Upper lobe of left lung (tissue), 6 donors: ENCODE results near the gene CTR9. TPM values are rescaled to one million over a fixed set of nuclear protein-coding genes. Genes with fewer than 3 reads are reported as not detected.

ENCODE experiments used
- ATAC-seq, 2 donors: fragments of 200-7000 bp; cut with Tn5 transposase; one replicate each; pipeline ENCODE4 v1.9.1; 2022; ENCODE audit warnings: mild to moderate bottlenecking in 2 of 2, moderate library complexity in 2 of 2; ENCODE audit not compliant: low FRiP score in 2 of 2
- DNase-seq, 2 donors: peaks; one replicate each; pipeline ENCODE4 v3.0.0-alpha.2; 2019 to 2020
- H3K27ac ChIP-seq, 4 donors: fragments of 200-600 bp; sonication (generic); one replicate each; pipeline ENCODE4 v1.5.1; 2016 to 2019
- H3K27me3 ChIP-seq, 4 donors: fragments of 200-600 bp; sonication (generic); one replicate each; pipeline ENCODE4 v1.5.1; 2017 to 2019
- H3K36me3 ChIP-seq, 4 donors: fragments of 200-600 bp; sonication (generic); one replicate each; pipeline ENCODE4 v1.5.1; 2016 to 2019
- H3K4me1 ChIP-seq, 4 donors: fragments of 200-600 bp; sonication (generic); one replicate each; pipeline ENCODE4 v1.5.1; 2018 to 2019
- H3K4me3 ChIP-seq, 4 donors: fragments of 200-600 bp; sonication (generic); one replicate each; pipeline ENCODE4 v1.5.1; 2017 to 2019; ENCODE audit warnings: mild to moderate bottlenecking in 2 of 4, moderate library complexity in 1 of 4
- H3K9me3 ChIP-seq, 4 donors: fragments of 200-600 bp; sonication (generic); one replicate each; pipeline ENCODE4 v1.5.1; 2018 to 2019
- EP300 ChIP-seq, 4 donors: sonication (generic); formaldehyde crosslinking; IDR thresholded peaks; one replicate each; pipeline ENCODE4 v1.5.1; 2017; ENCODE audit warnings: antibody characterized with exemption in 4 of 4, control low read depth in 2 of 4
- POLR2A ChIP-seq, 4 donors: fragments of 450-650 bp; IDR thresholded peaks; one replicate each; pipeline ENCODE4 v1.5.1; 2016 to 2017; ENCODE audit warnings: antibody characterized with exemption in 4 of 4, mild to moderate bottlenecking in 2 of 4
- POLR2AphosphoS5 ChIP-seq, 2 donors: sonication (generic); formaldehyde crosslinking; IDR thresholded peaks; one replicate each; pipeline ENCODE4 v1.5.1; 2017; ENCODE audit warnings: antibody characterized with exemption in 2 of 2
- WGBS, 2 donors: methylation state at CpG; one replicate each; pipeline ENCODE4 v1.1.5; 2017 to 2018; 5-methylcytosine and 5-hydroxymethylcytosine counted together
- total RNA-seq, 6 donors: library from RNA; depleted of rRNA in 4 of 6; stranded (reverse); fragments of >200 nt in 4 of 6; gene quantifications; one replicate each; pipeline versions ENCODE4 v1.1.0 to v1.2.1, GENCODE V29; 2016 to 2021
- TF ChIP-seq, protein P1 (sequence below), 6 experiments: fragments of 450-650 bp in 4 of 6; fragments of 200-600 bp in 2 of 6; sonication (generic) in 2 of 6; IDR thresholded peaks; one replicate each; pipeline ENCODE4 v1.5.1; 2016 to 2019; ENCODE audit warnings: antibody characterized with exemption in 6 of 6
- donor health status: DM: no; HTN: no; CAD: no; lungs with moderate emphysema.
- donor health status: DM: no; HTN: yes; CAD: no; lungs with severe emphysema.

Gene CTR9
- total RNA-seq, 6 donors from 2014 or later: 9.9 to 35.4 (median 26.9) TPM

DNA sequence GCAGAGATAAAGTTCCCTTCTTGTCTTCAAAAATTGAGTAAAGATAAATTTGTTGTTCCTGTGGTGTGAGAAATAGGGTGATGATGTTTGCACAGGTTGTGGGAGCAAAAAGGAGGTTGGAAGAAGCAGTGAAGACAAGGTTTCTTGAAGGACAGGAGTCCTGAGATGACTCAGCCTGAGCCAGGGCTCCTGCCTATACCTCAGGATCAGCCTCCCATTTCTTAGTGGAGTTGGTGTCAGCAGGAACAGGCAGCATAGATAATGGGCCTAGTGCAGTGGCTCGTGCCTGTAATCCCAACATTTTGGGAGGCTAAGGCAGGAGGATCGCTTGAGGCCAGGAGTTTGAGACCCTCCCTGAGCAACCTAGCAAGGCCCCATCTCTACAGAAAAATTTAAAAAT, 29.0 kb downstream of the CTR9 start:
- Histone ChIP-seq H3K9me3 (no peaks in the 10 kb centered on the region), H3K27me3 (no peaks in the 10 kb centered on the region), H3K4me1 (peaks cover 0 to 19% (median 4%) of the 10 kb centered on the region in 4 donors), H3K4me3 (no peak overlapping the region), H3K36me3 (peaks cover 6 to 35% (median 21%) of the 10 kb centered on the region in 4 donors), H3K27ac (no peak overlapping the region)
- no peak for TF ChIP-seq EP300 (IDR thresholded peaks at IDR 0.05)
- no peak for ATAC-seq
- DNase-seq: no peak
- 100% methylated on average over 2 of the region's 2 CpGs for WGBS, 2 donors

DNA sequence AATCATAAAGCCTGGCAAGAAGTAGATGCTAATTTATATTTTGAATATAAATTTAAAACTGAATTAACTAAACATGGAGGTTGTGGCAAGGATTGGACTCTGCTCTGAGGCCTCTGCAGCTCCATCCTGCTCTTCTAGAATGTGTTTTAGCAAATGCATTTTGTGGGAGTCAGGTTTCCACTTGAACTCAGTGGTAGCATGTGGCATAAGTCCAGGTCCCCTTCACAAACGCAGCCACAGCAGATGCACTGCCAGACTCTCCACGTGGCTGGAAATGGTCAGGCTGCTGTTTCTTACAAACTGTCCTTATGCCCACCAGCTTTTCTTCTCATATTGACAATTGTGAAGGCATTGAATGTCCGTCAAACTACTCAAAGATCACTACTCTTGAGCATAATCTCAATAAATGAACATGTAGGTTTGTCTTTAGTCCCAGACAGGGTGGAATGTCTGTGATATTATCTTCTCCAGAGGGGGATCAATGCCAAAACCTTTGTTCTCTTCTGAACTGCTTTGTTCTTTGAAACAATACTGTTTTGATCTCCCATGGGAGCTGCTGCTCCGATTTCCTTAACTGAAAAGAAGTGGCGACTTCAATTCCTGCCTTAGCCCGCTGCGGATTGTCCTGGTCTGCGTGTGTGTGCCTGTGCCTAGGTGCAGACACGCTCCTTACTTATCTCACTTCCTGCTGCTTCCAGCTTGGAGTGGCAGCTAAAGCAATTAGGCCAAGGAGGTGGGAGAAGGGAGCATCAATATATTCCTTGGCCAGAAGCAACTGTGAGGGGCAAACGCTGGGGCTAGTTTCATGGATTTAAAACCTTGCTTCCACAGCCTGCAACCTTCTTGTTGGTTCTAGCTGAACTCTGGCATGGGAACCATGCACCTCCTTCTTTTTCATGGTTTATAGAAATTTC, 33.4 kb downstream of the CTR9 start:
- Histone ChIP-seq H3K4me1 (peaks cover 0 to 14% (median 1%) of the 10 kb centered on the region in 4 donors), H3K27ac (no peak overlapping the region), H3K4me3 (no peak overlapping the region), H3K9me3 (no peaks in the 10 kb centered on the region), H3K27me3 (no peaks in the 10 kb centered on the region), H3K36me3 (peaks cover 0 to 6% (median 4%) of the 10 kb centered on the region in 4 donors)
- TF ChIP-seq POLR2AphosphoS5 (IDR thresholded peaks at IDR 0.05) (no peak), EP300 (IDR thresholded peaks at IDR 0.05) (no peak), POLR2A (IDR thresholded peaks at IDR 0.05) (no peak)
- TF ChIP-seq, protein P1, sequence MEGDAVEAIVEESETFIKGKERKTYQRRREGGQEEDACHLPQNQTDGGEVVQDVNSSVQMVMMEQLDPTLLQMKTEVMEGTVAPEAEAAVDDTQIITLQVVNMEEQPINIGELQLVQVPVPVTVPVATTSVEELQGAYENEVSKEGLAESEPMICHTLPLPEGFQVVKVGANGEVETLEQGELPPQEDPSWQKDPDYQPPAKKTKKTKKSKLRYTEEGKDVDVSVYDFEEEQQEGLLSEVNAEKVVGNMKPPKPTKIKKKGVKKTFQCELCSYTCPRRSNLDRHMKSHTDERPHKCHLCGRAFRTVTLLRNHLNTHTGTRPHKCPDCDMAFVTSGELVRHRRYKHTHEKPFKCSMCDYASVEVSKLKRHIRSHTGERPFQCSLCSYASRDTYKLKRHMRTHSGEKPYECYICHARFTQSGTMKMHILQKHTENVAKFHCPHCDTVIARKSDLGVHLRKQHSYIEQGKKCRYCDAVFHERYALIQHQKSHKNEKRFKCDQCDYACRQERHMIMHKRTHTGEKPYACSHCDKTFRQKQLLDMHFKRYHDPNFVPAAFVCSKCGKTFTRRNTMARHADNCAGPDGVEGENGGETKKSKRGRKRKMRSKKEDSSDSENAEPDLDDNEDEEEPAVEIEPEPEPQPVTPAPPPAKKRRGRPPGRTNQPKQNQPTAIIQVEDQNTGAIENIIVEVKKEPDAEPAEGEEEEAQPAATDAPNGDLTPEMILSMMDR (IDR thresholded peaks at IDR 0.05): no peak
- no peak for ATAC-seq
- no peak for DNase-seq
- 60 to 62% methylated on average over 10 of the region's 10 CpGs for WGBS, 2 donors

DNA sequence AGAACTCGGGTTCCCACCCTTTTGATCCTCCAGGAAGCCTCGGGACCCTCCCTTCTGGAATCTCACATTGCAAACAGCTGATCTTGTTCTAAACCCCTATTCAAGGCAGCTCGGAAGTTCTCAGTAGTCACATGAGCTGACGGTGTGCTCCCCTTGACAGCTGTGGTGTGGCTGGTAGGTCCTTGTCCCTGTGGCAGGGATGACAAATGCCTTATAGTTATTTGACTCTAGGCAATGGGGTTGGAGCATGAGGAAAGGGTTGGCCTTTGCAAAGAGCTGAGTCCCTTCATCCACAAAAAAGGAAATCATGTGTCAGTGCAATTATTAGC, 34.1 kb downstream of the CTR9 start:
- DNase-seq (no peak), ATAC-seq (no peak)
- no peak overlapping the region for H3K27ac ChIP-seq
- 52 to 62% methylated on average over 4 of the region's 4 CpGs for WGBS, 2 donors
- TF ChIP-seq, protein P1 (IDR thresholded peaks at IDR 0.05): no peak
- TF ChIP-seq EP300 (IDR thresholded peaks at IDR 0.05) (no peak), POLR2A (IDR thresholded peaks at IDR 0.05) (no peak), POLR2AphosphoS5 (IDR thresholded peaks at IDR 0.05) (no peak)
- H3K4me1 ChIP-seq: peaks cover 0 to 14% (median 1%) of the 10 kb centered on the region in 4 donors
- peaks cover 0 to 4% (median 0%) of the 10 kb centered on the region in 4 donors for H3K36me3 ChIP-seq
- H3K4me3 ChIP-seq: no peak overlapping the region
- no peaks in the 10 kb centered on the region for H3K9me3 ChIP-seq
- H3K27me3 ChIP-seq: no peaks in the 10 kb centered on the region

DNA sequence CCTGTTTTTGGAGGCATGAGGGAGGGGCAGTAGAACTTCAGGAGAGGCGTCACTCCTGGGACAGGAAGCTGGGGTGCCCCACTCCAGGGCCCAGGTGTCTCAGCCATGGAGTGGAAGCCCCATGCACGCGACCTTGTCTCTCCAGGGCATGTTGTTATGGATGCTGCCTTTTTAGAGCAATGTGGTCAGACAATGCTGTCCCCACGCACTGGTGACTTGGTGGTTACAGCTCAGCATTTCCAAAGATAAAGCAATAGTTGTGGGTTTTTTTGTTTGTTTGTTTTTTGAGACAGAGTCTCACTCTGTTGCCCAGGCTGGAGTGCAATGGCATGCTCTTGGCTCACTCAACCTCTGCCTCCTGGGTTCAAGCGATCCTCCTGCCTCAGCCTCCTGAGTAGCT, 35.4 kb downstream of the CTR9 start:
- ATAC-seq: no peak

DNA sequence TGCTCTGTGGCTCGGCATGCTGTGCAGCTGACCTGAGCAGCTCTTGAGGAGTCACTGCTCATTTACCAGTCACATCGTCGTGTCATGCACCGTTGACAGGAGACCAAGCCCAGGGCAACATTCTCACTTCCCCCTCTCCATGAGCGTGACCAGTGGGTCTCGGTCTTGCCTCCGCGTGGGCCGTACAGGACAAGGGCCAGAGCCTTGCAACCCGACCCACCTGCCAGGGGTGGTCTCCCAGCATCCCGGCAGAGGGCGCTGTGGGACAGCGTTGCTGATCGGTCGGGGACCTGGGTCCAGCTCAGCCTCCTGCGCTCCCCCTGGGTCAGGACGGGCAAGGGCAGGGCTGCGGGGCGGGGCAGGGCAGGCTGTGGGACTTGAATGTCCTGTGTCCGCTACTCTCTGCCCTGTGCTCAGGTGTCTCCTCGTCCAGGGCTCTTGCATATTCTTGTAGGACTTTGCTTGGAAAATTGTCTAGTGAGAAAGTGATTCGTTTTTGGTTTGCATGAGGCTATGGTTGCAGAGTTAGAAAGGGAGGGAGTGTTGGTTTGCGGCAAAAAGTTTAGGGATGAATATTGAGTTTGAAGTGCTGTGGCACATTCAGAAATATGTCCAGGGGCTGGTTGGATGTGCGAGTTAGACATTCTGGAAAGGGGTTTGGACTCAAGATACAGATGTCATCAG, 41.5 kb downstream of the CTR9 start:
- Histone ChIP-seq H3K9me3 (no peaks in the 10 kb centered on the region), H3K4me1 (peaks cover 8 to 12% (median 10%) of the 10 kb centered on the region in 4 donors), H3K4me3 (no peak overlapping the region), H3K27me3 (no peaks in the 10 kb centered on the region), H3K27ac (no peak overlapping the region), H3K36me3 (peaks cover 12 to 22% (median 15%) of the 10 kb centered on the region in 4 donors)
- WGBS, 2 donors: 13 to 14% methylated on average over 6 to 22 of the region's 24 CpGs
- ATAC-seq: peak; percentile 94 to 96
- TF ChIP-seq POLR2AphosphoS5 (IDR thresholded peaks at IDR 0.05) (no peak), POLR2A (IDR thresholded peaks at IDR 0.05) (no peak), EP300 (IDR thresholded peaks at IDR 0.05) (no peak)
- TF ChIP-seq, protein P1 (IDR thresholded peaks at IDR 0.05): peak; percentile 92 to 98 (median 94)
- DNase-seq: peak; percentile 92 to 94

More for the DNA sequence above, 35.4 kb downstream of the CTR9 start:
- WGBS, 2 donors: 63 to 85% methylated on average over 4 to 5 of the region's 5 CpGs
- no peaks in the 10 kb centered on the region for H3K9me3 ChIP-seq
- H3K27ac ChIP-seq: no peak overlapping the region
- TF ChIP-seq, protein P1 (IDR thresholded peaks at IDR 0.05): no peak
- TF ChIP-seq EP300 (IDR thresholded peaks at IDR 0.05) (no peak), POLR2A (IDR thresholded peaks at IDR 0.05) (no peak), POLR2AphosphoS5 (IDR thresholded peaks at IDR 0.05) (no peak)
- H3K4me3 ChIP-seq: no peak overlapping the region
- no peaks in the 10 kb centered on the region for H3K36me3 ChIP-seq
- peaks cover 0 to 14% (median 1%) of the 10 kb centered on the region in 4 donors for H3K4me1 ChIP-seq
- no peak for DNase-seq
- H3K27me3 ChIP-seq: no peaks in the 10 kb centered on the region
